Stomach (tissue), 4 donors: ENCODE data around the gene BICD2.

Source experiments
- POLR2AphosphoS5 ChIP-seq, 3 donors: sonication (generic); formaldehyde crosslinking; IDR thresholded peaks; one replicate each; pipeline ENCODE4 v1.6.1; 2016; ENCODE audit warnings: antibody characterized with exemption in 3 of 3
- TF ChIP-seq, protein P1 (sequence below), 7 experiments: fragments of 450-650 bp in 4 of 7; fragments of 200-600 bp in 3 of 7; sonication (generic) in 3 of 7; IDR thresholded peaks; one replicate each; pipeline ENCODE4 v1.5.1; 2016 to 2019; ENCODE audit warnings: antibody characterized with exemption in 7 of 7, control low read depth in 2 of 7, mild to moderate bottlenecking in 1 of 7

DNA sequence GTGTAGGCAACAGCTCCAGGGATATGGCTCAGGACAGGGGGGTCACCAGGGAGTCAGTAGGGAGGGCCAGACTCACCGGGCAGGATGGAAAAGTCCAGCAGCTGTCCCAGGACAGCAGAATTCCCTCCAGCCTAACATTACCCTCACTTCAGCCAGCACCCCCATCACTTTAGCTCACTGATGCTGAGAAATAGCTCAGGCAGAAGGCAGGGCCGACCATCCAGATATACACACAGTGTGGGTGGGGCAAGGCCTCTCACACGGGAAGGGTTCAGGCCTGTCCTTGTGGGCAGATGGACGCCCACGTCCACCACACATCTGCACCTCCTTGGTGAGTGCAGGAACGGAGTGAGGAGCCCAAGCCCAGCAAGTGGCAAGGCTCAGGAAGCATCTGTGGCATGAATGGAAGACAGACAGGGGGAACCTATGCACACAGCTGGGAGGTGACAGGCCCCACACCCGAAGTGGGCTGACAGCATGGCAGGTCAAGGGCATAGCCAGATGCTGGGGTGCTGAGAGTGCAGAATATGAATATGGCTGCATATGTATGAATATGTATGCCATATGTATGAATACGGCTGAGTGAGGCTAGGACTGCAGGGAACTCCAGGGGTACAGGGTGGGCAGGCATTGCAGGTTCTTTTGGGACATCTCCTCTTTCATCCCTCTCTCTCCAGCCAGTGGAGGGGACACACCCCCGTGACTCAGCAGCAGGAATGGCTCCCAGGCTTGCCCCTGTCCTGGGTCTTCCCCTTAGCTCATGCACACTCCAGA is 17.0 kb downstream of the BICD2 start:
- TF ChIP-seq, protein P1, sequence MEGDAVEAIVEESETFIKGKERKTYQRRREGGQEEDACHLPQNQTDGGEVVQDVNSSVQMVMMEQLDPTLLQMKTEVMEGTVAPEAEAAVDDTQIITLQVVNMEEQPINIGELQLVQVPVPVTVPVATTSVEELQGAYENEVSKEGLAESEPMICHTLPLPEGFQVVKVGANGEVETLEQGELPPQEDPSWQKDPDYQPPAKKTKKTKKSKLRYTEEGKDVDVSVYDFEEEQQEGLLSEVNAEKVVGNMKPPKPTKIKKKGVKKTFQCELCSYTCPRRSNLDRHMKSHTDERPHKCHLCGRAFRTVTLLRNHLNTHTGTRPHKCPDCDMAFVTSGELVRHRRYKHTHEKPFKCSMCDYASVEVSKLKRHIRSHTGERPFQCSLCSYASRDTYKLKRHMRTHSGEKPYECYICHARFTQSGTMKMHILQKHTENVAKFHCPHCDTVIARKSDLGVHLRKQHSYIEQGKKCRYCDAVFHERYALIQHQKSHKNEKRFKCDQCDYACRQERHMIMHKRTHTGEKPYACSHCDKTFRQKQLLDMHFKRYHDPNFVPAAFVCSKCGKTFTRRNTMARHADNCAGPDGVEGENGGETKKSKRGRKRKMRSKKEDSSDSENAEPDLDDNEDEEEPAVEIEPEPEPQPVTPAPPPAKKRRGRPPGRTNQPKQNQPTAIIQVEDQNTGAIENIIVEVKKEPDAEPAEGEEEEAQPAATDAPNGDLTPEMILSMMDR (IDR thresholded peaks at IDR 0.05) = no peak
- TF ChIP-seq POLR2AphosphoS5 (IDR thresholded peaks at IDR 0.05) = no peak
